Measurements from ENCODE around the gene RPGRIP1L. TPM values are rescaled to one million over a fixed set of nuclear protein-coding genes. Genes with fewer than 3 reads are reported as not detected.

The RPGRIP1L gene
- total and polyA plus RNA-seq, 2 of the 8 experiments (the other 6 are each of a cell fraction or from before 2014, with no cell fraction given), result 4.0 to 13.7 TPM

DNA sequence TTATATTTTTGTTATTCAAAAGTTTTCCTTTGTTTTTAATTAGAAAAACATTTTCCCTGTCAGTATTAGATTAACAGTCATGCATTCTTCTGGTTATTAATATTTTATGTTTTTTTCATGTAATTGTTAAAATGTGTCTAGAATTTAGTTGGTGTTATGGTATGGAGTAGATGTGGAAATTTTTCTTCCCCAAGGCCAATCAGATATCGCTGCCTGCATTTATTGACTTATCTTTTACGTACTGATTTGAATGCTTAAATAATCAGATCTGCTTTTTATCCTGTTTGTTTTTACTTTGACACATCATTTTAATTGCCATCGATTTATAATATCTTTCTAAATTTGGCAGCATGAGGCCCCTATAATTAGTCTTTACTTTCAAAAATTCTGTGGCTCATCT is 13.9 kb upstream of the RPGRIP1L start:
- TF ChIP-seq BRCA1 (IDR thresholded peaks at IDR 0.05; ENCODE audit: low read depth, low read length) (no peak), FOSL1 (IDR thresholded peaks at IDR 0.05; ENCODE audit: insufficient read depth, low read depth, low read length) (no peak), HDAC6 (IDR thresholded peaks at IDR 0.05; ENCODE audit: low read depth, low read length) (no peak), CREB1 (IDR thresholded peaks at IDR 0.05) (no peak), PHF8 (conservative IDR thresholded peaks at IDR 0.05; ENCODE audit: low read depth, low read length) (no peak), CHD2 (IDR thresholded peaks at IDR 0.05; ENCODE audit: low read length) (no peak), TEAD4 (IDR thresholded peaks at IDR 0.05; ENCODE audit: low read depth, low read length) (no peak), POLR2A (IDR thresholded peaks at IDR 0.05; ENCODE audit: control extremely low read depth in 1 of 2, low read depth in 2 of 2, low read length in 2 of 2) (no peak), BCL11A (IDR thresholded peaks at IDR 0.05; ENCODE audit: low read depth in 2 of 2, low read length in 2 of 2) (no peak), SAP30 (IDR thresholded peaks at IDR 0.05; ENCODE audit: insufficient read depth, insufficient replicate concordance, low read length) (no peak), ATF2 (IDR thresholded peaks at IDR 0.05; ENCODE audit: low read length) (no peak)
- H4K5ac ChIP-seq (ENCODE audit: insufficient read length, low read depth, low read length), result no peak overlapping the region
- no peak overlapping the region for H2BK12ac ChIP-seq (ENCODE audit: low read depth, low read length)
- H3K18ac ChIP-seq (ENCODE audit: extremely low read depth, low read length), result no peak overlapping the region
- ChIA-PET CTCF (ENCODE audit: partially characterized antibody) (no interaction called here), POLR2A (ENCODE audit: partially characterized antibody) (no interaction called here)
- no peak overlapping the region for H4K8ac ChIP-seq (ENCODE audit: extremely low read depth, insufficient read depth, low read length)
- H3K23ac ChIP-seq (ENCODE audit: insufficient read length), result no peak overlapping the region
- H2AK5ac ChIP-seq (ENCODE audit: low read depth, low read length), result no peak overlapping the region
- H3K4me3 ChIP-seq (ENCODE audit: extremely low read depth in 1 of 4, insufficient read depth in 2 of 4, low read depth in 3 of 4, low read length in 4 of 4), result no peak overlapping the region
- no peak overlapping the region for H2BK5ac ChIP-seq (ENCODE audit: low read depth, low read length)
- FAIRE-seq (no peak), DNase-seq (ENCODE audit: low read depth in 1 of 2, low spot score in 2 of 2) (no peak)
- peaks cover 3% of the 10 kb centered on the region; the same call in 1 of the 2 replicates for H3K79me1 ChIP-seq (ENCODE audit: low read depth, low read length)
- H3K79me2 ChIP-seq (ENCODE audit: control insufficient read depth in 1 of 2, insufficient read depth in 2 of 2, low read length in 2 of 2), result peaks cover 0 to 34% of the 10 kb centered on the region in 2 experiments; a peak in 2 of 4 replicates
- 87% methylated on average over 3 of the region's 3 CpGs; no CpG with 5 or more reads in 1 of the 2 experiments for WGBS, 2 experiments (ENCODE audit: extremely low coverage in 1 of 2, insufficient coverage in 1 of 2, insufficient read length in 1 of 2, insufficient replicate concordance in 2 of 2, low coverage in 1 of 2, low lambda C conversion rate in 2 of 2, missing lambda C conversion rate in 1 of 2)
- H4K20me1 ChIP-seq (replicated peaks in 1 of 2; ENCODE audit: control insufficient read depth in 1 of 2, insufficient read depth in 2 of 2, low read length in 2 of 2), result peaks cover 0 to 4% of the 10 kb centered on the region in 2 experiments
- no peak overlapping the region for H3K27ac ChIP-seq (ENCODE audit: low read depth, low read length)
- H2AFZ ChIP-seq (ENCODE audit: low read length), result no peak overlapping the region
- no peak overlapping the region for H3K14ac ChIP-seq (ENCODE audit: insufficient read length)
- H2BK20ac ChIP-seq (ENCODE audit: low read length), result no peak overlapping the region
- H3K27me3 ChIP-seq (replicated peaks in 1 of 4; ENCODE audit: control insufficient read depth in 3 of 4, extremely low read depth in 1 of 4, insufficient read depth in 3 of 4, low read length in 3 of 4), result no peaks in the 10 kb centered on the region
- H3K9ac ChIP-seq (replicated peaks in 1 of 4; ENCODE audit: extremely low read depth in 1 of 4, low read depth in 3 of 4, low read length in 3 of 4), result no peak overlapping the region
- H3K4me1 ChIP-seq (replicated peaks in 1 of 4; ENCODE audit: control insufficient read depth in 3 of 4, insufficient read depth in 4 of 4, low read length in 3 of 4), result peaks cover 0 to 6% (median 0%) of the 10 kb centered on the region in 4 experiments; a peak in 1 of 7 replicates
- H3K9me3 ChIP-seq (ENCODE audit: insufficient read depth in 2 of 2, low read depth in 1 of 2, low read length in 1 of 2), result no peaks in the 10 kb centered on the region
- H3K36me3 ChIP-seq (ENCODE audit: control insufficient read depth in 2 of 4, insufficient read depth in 4 of 4, low read length in 3 of 4), result no peaks in the 10 kb centered on the region
- no peak overlapping the region for H2BK120ac ChIP-seq (replicated peaks; ENCODE audit: low read depth, low read length)
- H3K23me2 ChIP-seq (ENCODE audit: low read depth, low read length), result no peaks in the 10 kb centered on the region
- H3K4me2 ChIP-seq (ENCODE audit: insufficient read depth in 1 of 2, low read depth in 2 of 2, low read length in 2 of 2), result no peak overlapping the region
- H2BK15ac ChIP-seq (ENCODE audit: low read length), result no peak overlapping the region
- H4K91ac ChIP-seq (replicated peaks; ENCODE audit: insufficient read length, low read length), result no peak overlapping the region
- H3K4ac ChIP-seq (replicated peaks; ENCODE audit: insufficient read length, low read depth, low read length), result no peak overlapping the region
- no peak overlapping the region for H3K56ac ChIP-seq (replicated peaks; ENCODE audit: insufficient read length, low read depth, low read length)

Measured in H1 (cell line).